Transverse colon (tissue), 4 donors: ENCODE measurements around the gene CPNE4. TPM values are rescaled to one million over a fixed set of nuclear protein-coding genes. Genes with fewer than 3 reads are reported as not detected.

Source experiments
- DNase-seq: peaks from one replicate; pipeline ENCODE4 v3.0.0-alpha.2; 2019
- H3K27ac ChIP-seq, 4 donors: fragments of 200-600 bp; sonication (generic); 2 replicates each; pipeline ENCODE4 v1.5.1; 2016 to 2018; ENCODE audit warnings: inconsistent platforms in 4 of 4
- H3K27me3 ChIP-seq: fragments of 200-600 bp; sonication (generic); 2 replicates; pipeline ENCODE4 v1.5.1; 2017; ENCODE audit warnings: inconsistent platforms
- H3K36me3 ChIP-seq, 4 donors: fragments of 200-600 bp; sonication (generic); 2 replicates each; pipeline ENCODE4 v1.5.1; 2017 to 2019; ENCODE audit warnings: inconsistent platforms in 4 of 4
- H3K4me1 ChIP-seq, 4 donors: fragments of 200-600 bp; sonication (generic); 2 replicates each; pipeline ENCODE4 v1.5.1; 2017 to 2020; ENCODE audit warnings: inconsistent platforms in 4 of 4
- H3K4me3 ChIP-seq, 4 donors: fragments of 200-600 bp; sonication (generic); 1 replicate in 1 of 4; 2 replicates in 3 of 4; pipeline versions ENCODE4 v1.5.1 to v1.6.1; 2017 to 2019; ENCODE audit warnings: inconsistent platforms in 4 of 4
- H3K9me3 ChIP-seq, 2 donors: fragments of 200-600 bp; sonication (generic); 2 replicates each; pipeline ENCODE4 v1.5.1; 2017 to 2019; ENCODE audit warnings: inconsistent platforms in 2 of 2
- EP300 ChIP-seq: sonication (generic); formaldehyde crosslinking; IDR thresholded peaks from one replicate; pipeline ENCODE4 v1.6.1; 2017; ENCODE audit warnings: antibody characterized with exemption, low read depth
- POLR2A ChIP-seq: fragments of 450-650 bp; IDR thresholded peaks from one replicate; pipeline ENCODE4 v1.6.1; 2016; ENCODE audit warnings: antibody characterized with exemption, mild to moderate bottlenecking, moderate library complexity
- POLR2AphosphoS5 ChIP-seq, 3 donors: sonication (generic); formaldehyde crosslinking; IDR thresholded peaks; one replicate each; pipeline ENCODE4 v1.6.1; 2016; ENCODE audit warnings: antibody characterized with exemption in 3 of 3
- WGBS, 2 donors: methylation state at CpG; one replicate each; pipeline ENCODE4 v1.1.5; 2018; ENCODE audit warnings: low coverage in 1 of 2; 5-methylcytosine and 5-hydroxymethylcytosine counted together
- in situ Hi-C, 4 donors: fragments of 200-750 bp; cut with MboI; loops; one replicate each; pipeline versions ENCODE4 v1.15.0 to v1.15.1; 2017; ENCODE audit warnings: low sequenced_read_pairs in 3 of 4, low pct_ligation_motif_present in 1 of 4, low pct_unique_long_range_greater_than_20kb in 1 of 4
- intact Hi-C: fragments of 100-400 bp; cut with DNase I; formaldehyde crosslinking; loops from one replicate; pipeline ENCODE4 v1.15.1; 2023; ENCODE audit warnings: low total_unique reads
- total RNA-seq, 4 donors: library from RNA; depleted of rRNA; stranded (reverse); fragments of >200 nt; gene quantifications; one replicate each; pipeline ENCODE4 v1.1.0, GENCODE V29; 2016
- TF ChIP-seq, protein P1 (sequence below), 5 experiments: fragments of 200-600 bp in 3 of 5; fragments of 450-650 bp in 2 of 5; sonication (generic) in 3 of 5; IDR thresholded peaks; 1 replicate in 2 of 5; 2 replicates in 3 of 5; pipeline ENCODE4 v1.5.1; 2016 to 2017; ENCODE audit warnings: antibody characterized with exemption in 5 of 5, inconsistent platforms in 3 of 5, mild to moderate bottlenecking in 2 of 5, moderate library complexity in 1 of 5

The CPNE4 gene
- total RNA-seq, 4 donors from 2014 or later = 0.16 to 1.5 TPM; not detected in 2

DNA sequence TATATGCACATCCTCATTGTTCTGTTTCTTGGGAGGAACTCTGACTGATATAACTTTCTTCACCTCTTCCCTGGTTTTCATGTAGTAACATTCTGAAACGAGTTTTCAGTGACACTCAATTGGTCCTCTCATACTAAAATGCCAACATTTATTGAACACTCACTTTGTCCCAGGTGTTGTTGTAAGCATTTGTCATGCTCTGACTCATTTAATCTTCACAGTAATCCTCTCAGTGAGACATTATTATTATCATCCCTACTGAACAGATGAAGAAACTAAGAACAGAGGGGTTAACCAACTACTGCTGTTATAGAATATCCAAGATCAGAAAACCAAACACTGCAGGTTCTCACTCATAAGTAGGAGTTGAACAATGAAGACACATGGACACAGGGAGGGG, 437.9 kb downstream of the CPNE4 start:
- no peak for DNase-seq
- Histone ChIP-seq H3K4me3 (no peak overlapping the region), H3K9me3 (no peaks in the 10 kb centered on the region), H3K36me3 (no peaks in the 10 kb centered on the region), H3K4me1 (no peaks in the 10 kb centered on the region), H3K27ac (no peak overlapping the region), H3K27me3 (no peaks in the 10 kb centered on the region)
- intact Hi-C loops = no loop called here
- TF ChIP-seq, protein P1, sequence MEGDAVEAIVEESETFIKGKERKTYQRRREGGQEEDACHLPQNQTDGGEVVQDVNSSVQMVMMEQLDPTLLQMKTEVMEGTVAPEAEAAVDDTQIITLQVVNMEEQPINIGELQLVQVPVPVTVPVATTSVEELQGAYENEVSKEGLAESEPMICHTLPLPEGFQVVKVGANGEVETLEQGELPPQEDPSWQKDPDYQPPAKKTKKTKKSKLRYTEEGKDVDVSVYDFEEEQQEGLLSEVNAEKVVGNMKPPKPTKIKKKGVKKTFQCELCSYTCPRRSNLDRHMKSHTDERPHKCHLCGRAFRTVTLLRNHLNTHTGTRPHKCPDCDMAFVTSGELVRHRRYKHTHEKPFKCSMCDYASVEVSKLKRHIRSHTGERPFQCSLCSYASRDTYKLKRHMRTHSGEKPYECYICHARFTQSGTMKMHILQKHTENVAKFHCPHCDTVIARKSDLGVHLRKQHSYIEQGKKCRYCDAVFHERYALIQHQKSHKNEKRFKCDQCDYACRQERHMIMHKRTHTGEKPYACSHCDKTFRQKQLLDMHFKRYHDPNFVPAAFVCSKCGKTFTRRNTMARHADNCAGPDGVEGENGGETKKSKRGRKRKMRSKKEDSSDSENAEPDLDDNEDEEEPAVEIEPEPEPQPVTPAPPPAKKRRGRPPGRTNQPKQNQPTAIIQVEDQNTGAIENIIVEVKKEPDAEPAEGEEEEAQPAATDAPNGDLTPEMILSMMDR (IDR thresholded peaks at IDR 0.05) = no peak
- TF ChIP-seq POLR2A = no peak
- TF ChIP-seq POLR2AphosphoS5 (IDR thresholded peaks at IDR 0.05) = no peak
- TF ChIP-seq EP300 = no peak
- in situ Hi-C loops = no loop called here
- WGBS, 2 donors = 36 to 73% methylated on average over 1 of the region's 1 CpG

DNA sequence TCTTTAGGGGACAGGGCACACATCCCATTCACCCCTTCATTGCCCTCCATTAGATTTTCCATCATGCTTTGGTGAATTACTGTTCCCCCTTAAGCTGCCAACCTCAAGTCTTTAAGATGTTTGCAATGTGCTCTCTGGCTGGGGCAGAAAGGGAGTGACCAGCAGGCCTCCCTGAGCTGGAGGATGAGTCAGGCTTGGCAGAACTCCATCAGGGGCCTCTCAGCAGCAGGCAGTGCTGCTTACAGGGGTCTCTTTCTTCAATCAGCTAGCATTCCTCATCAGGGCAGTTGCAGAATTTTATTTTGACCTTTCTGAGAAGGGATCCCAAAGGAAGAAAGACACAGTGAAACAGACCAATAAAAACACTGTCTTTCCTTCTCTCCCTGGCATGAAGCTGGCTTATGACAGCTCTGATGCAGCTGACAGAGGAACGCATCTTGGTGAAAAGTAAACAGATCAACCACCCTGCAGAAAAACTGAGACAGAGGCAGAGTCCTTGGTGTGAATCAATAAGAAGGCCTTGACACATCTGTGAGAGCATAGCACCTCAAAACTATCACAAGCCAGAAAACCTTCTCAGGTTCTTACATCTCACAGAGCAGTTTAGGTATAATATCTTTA, 443.3 kb downstream of the CPNE4 start:
- TF ChIP-seq POLR2AphosphoS5 (IDR thresholded peaks at IDR 0.05) = no peak
- TF ChIP-seq POLR2A = no peak
- TF ChIP-seq, protein P1 (IDR thresholded peaks at IDR 0.05) = no peak
- TF ChIP-seq EP300 = no peak
- DNase-seq = no peak
- Histone ChIP-seq H3K4me1 (no peaks in the 10 kb centered on the region), H3K27me3 (no peaks in the 10 kb centered on the region), H3K27ac (no peak overlapping the region), H3K36me3 (no peaks in the 10 kb centered on the region), H3K9me3 (no peaks in the 10 kb centered on the region), H3K4me3 (no peak overlapping the region)
- WGBS, 2 donors = 20 to 33% methylated on average over 1 of the region's 1 CpG
- in situ Hi-C loops = no loop called here
- intact Hi-C loops = no loop called here

DNA sequence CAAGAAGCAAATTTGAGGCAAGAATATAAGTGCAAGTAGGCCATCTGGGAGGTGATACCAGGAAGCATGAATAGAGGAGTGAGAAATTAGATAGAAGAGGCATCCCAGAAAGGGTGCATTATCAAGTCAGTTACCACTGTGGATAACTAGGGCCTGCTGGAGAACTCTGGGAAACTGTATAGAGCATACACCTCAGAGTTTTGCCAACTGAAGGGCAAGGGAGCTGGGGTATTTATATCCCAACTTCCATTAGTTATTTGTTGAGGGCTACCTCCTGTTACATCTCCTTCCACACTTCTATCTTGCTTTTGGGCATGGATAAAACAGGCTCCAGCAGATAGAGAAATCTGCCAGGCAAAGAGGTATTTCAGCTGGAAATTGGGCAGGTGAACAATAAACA, 448.5 kb downstream of the CPNE4 start:
- in situ Hi-C loops (no loop called here), intact Hi-C loops (no loop called here)
- no peaks in the 10 kb centered on the region for H3K27me3 ChIP-seq
- H3K4me1 ChIP-seq = no peaks in the 10 kb centered on the region
- no peaks in the 10 kb centered on the region for H3K9me3 ChIP-seq
- no peak overlapping the region for H3K4me3 ChIP-seq
- H3K36me3 ChIP-seq = no peaks in the 10 kb centered on the region
- no peak overlapping the region for H3K27ac ChIP-seq
- DNase-seq = no peak
- TF ChIP-seq EP300 (no peak), POLR2AphosphoS5 (IDR thresholded peaks at IDR 0.05) (no peak), POLR2A (no peak)
- TF ChIP-seq, protein P1 (IDR thresholded peaks at IDR 0.05) = no peak

DNA sequence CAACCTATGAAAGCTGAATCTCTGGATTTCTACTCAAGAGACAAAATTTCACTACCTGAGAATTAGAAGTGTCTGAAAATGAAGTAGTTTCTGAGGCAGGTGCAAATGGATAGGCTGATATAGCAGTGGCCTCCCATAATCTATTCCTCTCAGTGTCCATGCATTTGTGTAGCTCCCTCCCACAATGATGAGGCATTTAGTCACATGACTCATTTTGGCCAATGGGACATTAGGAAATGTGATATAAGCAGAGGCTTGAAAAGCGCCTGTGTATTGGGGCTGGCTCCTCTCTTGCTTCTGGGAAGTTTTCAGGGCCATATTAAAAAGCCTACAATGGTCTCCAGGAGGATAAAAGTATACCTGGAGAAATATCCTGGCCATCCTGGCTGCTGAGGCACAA, 452.4 kb downstream of the CPNE4 start:
- H3K4me3 ChIP-seq = no peak overlapping the region
- in situ Hi-C loops = no loop called here
- no peak overlapping the region for H3K27ac ChIP-seq
- no peaks in the 10 kb centered on the region for H3K36me3 ChIP-seq
- no peak for DNase-seq
- 76% methylated on average over 1 of the region's 1 CpG; no CpG with 5 or more reads in 1 of the 2 donors for WGBS, 2 donors
- TF ChIP-seq, protein P1 (IDR thresholded peaks at IDR 0.05) = no peak
- no peak for TF ChIP-seq POLR2A
- TF ChIP-seq EP300 = no peak
- TF ChIP-seq POLR2AphosphoS5 (IDR thresholded peaks at IDR 0.05) = no peak
- intact Hi-C loops = no loop called here
- H3K27me3 ChIP-seq = no peaks in the 10 kb centered on the region
- no peaks in the 10 kb centered on the region for H3K4me1 ChIP-seq
- no peaks in the 10 kb centered on the region for H3K9me3 ChIP-seq
